ENCODE results near the gene PPTC7. TPM values are rescaled to one million over a fixed set of nuclear protein-coding genes. Genes with fewer than 3 reads are reported as not detected.
"Not testable (repeated sequence)": the region's sequence is repeated elsewhere in the genome, so short reads cannot be mapped to it uniquely, and the experiment has no call there.

The PPTC7 gene
- total and polyA plus RNA-seq, 2 of the 8 experiments (the other 6 are each of a cell fraction or from before 2014, with no cell fraction given), result 8.1 to 15.9 TPM

- H3K4me3 ChIP-seq (ENCODE audit: extremely low read depth in 1 of 4, insufficient read depth in 2 of 4, low read depth in 3 of 4, low read length in 4 of 4); H2BK5ac ChIP-seq (ENCODE audit: low read depth, low read length); H3K4me1 ChIP-seq (replicated peaks in 1 of 4; ENCODE audit: control insufficient read depth in 3 of 4, insufficient read depth in 4 of 4, low read length in 3 of 4); H2AK5ac ChIP-seq (ENCODE audit: low read depth, low read length); H3K23ac ChIP-seq (ENCODE audit: insufficient read length); H3K23me2 ChIP-seq (ENCODE audit: low read depth, low read length); H3K79me1 ChIP-seq (ENCODE audit: low read depth, low read length); H3K4ac ChIP-seq (replicated peaks; ENCODE audit: insufficient read length, low read depth, low read length); H3K14ac ChIP-seq (ENCODE audit: insufficient read length); H3K4me2 ChIP-seq (ENCODE audit: insufficient read depth in 1 of 2, low read depth in 2 of 2, low read length in 2 of 2); H2BK12ac ChIP-seq (ENCODE audit: low read depth, low read length); H4K8ac ChIP-seq (ENCODE audit: extremely low read depth, insufficient read depth, low read length); DNase-seq (ENCODE audit: low read depth in 1 of 2, low spot score in 2 of 2); H2BK15ac ChIP-seq (ENCODE audit: low read length); CTCF ChIA-PET (ENCODE audit: partially characterized antibody); POLR2A ChIA-PET (ENCODE audit: partially characterized antibody); H3K56ac ChIP-seq (replicated peaks; ENCODE audit: insufficient read length, low read depth, low read length); H3K27ac ChIP-seq (ENCODE audit: low read depth, low read length); H4K5ac ChIP-seq (ENCODE audit: insufficient read length, low read depth, low read length); H4K20me1 ChIP-seq (replicated peaks in 1 of 2; ENCODE audit: control insufficient read depth in 1 of 2, insufficient read depth in 2 of 2, low read length in 2 of 2); H3K18ac ChIP-seq (ENCODE audit: extremely low read depth, low read length); H4K91ac ChIP-seq (replicated peaks; ENCODE audit: insufficient read length, low read length); H3K9ac ChIP-seq (replicated peaks in 1 of 4; ENCODE audit: extremely low read depth in 1 of 4, low read depth in 3 of 4, low read length in 3 of 4); H3K27me3 ChIP-seq (replicated peaks in 1 of 4; ENCODE audit: control insufficient read depth in 3 of 4, extremely low read depth in 1 of 4, insufficient read depth in 3 of 4, low read length in 3 of 4); H2BK120ac ChIP-seq (replicated peaks; ENCODE audit: low read depth, low read length); H2BK20ac ChIP-seq (ENCODE audit: low read length); H3K36me3 ChIP-seq (ENCODE audit: control insufficient read depth in 2 of 4, insufficient read depth in 4 of 4, low read length in 3 of 4); FAIRE-seq; H2AFZ ChIP-seq (ENCODE audit: low read length): not testable (repeated sequence)
- WGBS, 2 experiments (ENCODE audit: extremely low coverage in 1 of 2, insufficient coverage in 1 of 2, insufficient read length in 1 of 2, insufficient replicate concordance in 2 of 2, low coverage in 1 of 2, low lambda C conversion rate in 2 of 2, missing lambda C conversion rate in 1 of 2), result no CpG with 5 or more reads among the region's 2 CpGs
- peaks cover 9 to 26% of the 10 kb centered on the region in 2 experiments for H3K9me3 ChIP-seq (ENCODE audit: insufficient read depth in 2 of 2, low read depth in 1 of 2, low read length in 1 of 2)
- H3K79me2 ChIP-seq (ENCODE audit: control insufficient read depth in 1 of 2, insufficient read depth in 2 of 2, low read length in 2 of 2), result peaks cover 0 to 71% of the 10 kb centered on the region in 2 experiments; a peak in 2 of 4 replicates
Measured at GRCh38 chr12:110569838-110570237, 13.3 kb downstream of the PPTC7 start.
